Activated naive CD4-positive, alpha-beta T cell treated with anti-CD3 and anti-CD28 coated beads for 36 hours (primary cell): ENCODE data around the gene SETD1A. TPM values are rescaled to one million over a fixed set of nuclear protein-coding genes. Genes with fewer than 3 reads are reported as not detected.
"Not testable (repeated sequence)": the region's sequence is repeated elsewhere in the genome, so short reads cannot be mapped to it uniquely, and the experiment has no call there.

Source experiments
- CTCF ChIA-PET: fragments of 350-600 bp; sonication (Branson Sonifier 250); formaldehyde crosslinking; loops from one replicate; lab custom pipeline; 2021; ENCODE audit warnings: antibody characterized with exemption; lab: Charles Lee
- DNase-seq: peaks from one replicate; pipeline ENCODE4 v3.0.0-alpha.2; 2020
- H3K27ac Mint-ChIP-seq: one replicate; pipeline ENCODE4 v1.8.0; 2021; ENCODE audit warnings: mild to moderate bottlenecking, mixed read lengths
- H3K27me3 Mint-ChIP-seq: one replicate; pipeline ENCODE4 v1.8.0; 2021; ENCODE audit warnings: low read depth, mixed read lengths
- H3K36me3 Mint-ChIP-seq: one replicate; pipeline ENCODE4 v1.8.0; 2021; ENCODE audit warnings: low read depth, mixed read lengths
- H3K4me1 Mint-ChIP-seq: one replicate; pipeline ENCODE4 v1.8.0; 2021; ENCODE audit warnings: low read depth, mixed read lengths
- H3K4me3 Mint-ChIP-seq: one replicate; pipeline ENCODE4 v1.8.0; 2021; ENCODE audit warnings: mild to moderate bottlenecking, moderate library complexity, mixed read lengths
- H3K9me3 Mint-ChIP-seq: one replicate; pipeline ENCODE4 v1.8.0; 2021; ENCODE audit warnings: mixed read lengths
- intact Hi-C: fragments of 100-400 bp; cut with micrococcal nuclease; formaldehyde crosslinking; loops from one replicate; pipeline ENCODE4 v1.15.1; 2023
- total RNA-seq, 2 experiments: library from RNA; stranded (reverse); gene quantifications; one replicate each; pipeline ENCODE4 v1.2.3, GENCODE V29; 2021

The SETD1A gene
- total RNA-seq, 2 experiments from 2014 or later, result 14.3 to 14.6 TPM

- no peaks in the 10 kb centered on the region for H3K27me3 Mint-ChIP-seq
- H3K27ac Mint-ChIP-seq, result no peak overlapping the region
- H3K9me3 Mint-ChIP-seq, result no peaks in the 10 kb centered on the region
- peaks cover 13% of the 10 kb centered on the region for H3K4me1 Mint-ChIP-seq
- no peak overlapping the region for H3K4me3 Mint-ChIP-seq
- CTCF ChIA-PET, result interaction anchor here (1.1 to 1.3 kb wide), 2 partner anchors 11 to 22 kb away, joined by 3 to 7 read pairs; no protein-coding TSS in a partner anchor
- intact Hi-C loops, result no loop called here
- DNase-seq, result no peak
- peaks cover 15% of the 10 kb centered on the region for H3K36me3 Mint-ChIP-seq
Observed at GRCh38 chr16:30931068-30931650, 26.4 kb upstream of the SETD1A start.

- peaks cover 16% of the 10 kb centered on the region for H3K36me3 Mint-ChIP-seq
- H3K9me3 Mint-ChIP-seq, result no peaks in the 10 kb centered on the region
- DNase-seq, result peak; percentile 67
- no peaks in the 10 kb centered on the region for H3K27me3 Mint-ChIP-seq
- intact Hi-C loops, result no loop called here
- H3K4me1 Mint-ChIP-seq, result peaks cover 11% of the 10 kb centered on the region
- no peak overlapping the region for H3K27ac Mint-ChIP-seq
- H3K4me3 Mint-ChIP-seq, result no peak overlapping the region
- CTCF ChIA-PET, result interaction anchor here (0.6 to 3.4 kb wide), 7 partner anchors 8 to 186 kb away, joined by 3 to 18 read pairs (median 4); no protein-coding TSS in a partner anchor
Observed at GRCh38 chr16:30934827-30935557, 22.6 kb upstream of the SETD1A start.

- no peaks in the 10 kb centered on the region for H3K27me3 Mint-ChIP-seq
- H3K27ac Mint-ChIP-seq, result no peak overlapping the region
- CTCF ChIA-PET, result no interaction called here
- no peaks in the 10 kb centered on the region for H3K9me3 Mint-ChIP-seq
- H3K36me3 Mint-ChIP-seq, result peaks cover 11% of the 10 kb centered on the region
- no peak for DNase-seq
- no peak overlapping the region for H3K4me3 Mint-ChIP-seq
- peaks cover 27% of the 10 kb centered on the region for H3K4me1 Mint-ChIP-seq
- intact Hi-C loops, result no loop called here
Observed at GRCh38 chr16:30937692-30938091, 19.9 kb upstream of the SETD1A start.

GRCh38 chr16:30939571-30939970 lies 18.0 kb upstream of the SETD1A start:
- H3K27me3 Mint-ChIP-seq, H3K9me3 Mint-ChIP-seq, DNase-seq, intact Hi-C loops, H3K4me3 Mint-ChIP-seq, H3K27ac Mint-ChIP-seq: not testable (repeated sequence)
- CTCF ChIA-PET, result interaction anchor here (0.8 to 3.9 kb wide), 4 partner anchors 10 to 504 kb away, joined by 3 to 74 read pairs (median 4); partner anchors contain the start of gene SETD1A
- Mint-ChIP-seq H3K36me3 (peaks cover 17% of the 10 kb centered on the region), H3K4me1 (peaks cover 28% of the 10 kb centered on the region)

- intact Hi-C loops, result loop anchor here (1.0 kb wide), 1 partner anchor 98 kb away; no protein-coding TSS in a partner anchor
- Mint-ChIP-seq H3K4me3 (no peak overlapping the region), H3K36me3 (peaks cover 12% of the 10 kb centered on the region), H3K4me1 (peaks cover 21% of the 10 kb centered on the region), H3K27ac (peak overlapping the region; percentile 51), H3K27me3 (no peaks in the 10 kb centered on the region), H3K9me3 (no peaks in the 10 kb centered on the region)
- CTCF ChIA-PET, result interaction anchor here (0.6 to 3.9 kb wide), 33 partner anchors 8 to 502 kb away, joined by 3 to 74 read pairs (median 5); partner anchors contain the start of genes HSD3B7 and SETD1A
- DNase-seq, result peak; percentile 79
Observed at GRCh38 chr16:30941600-30942425, 15.7 kb upstream of the SETD1A start.

- intact Hi-C loops, result loop anchor here (1.0 kb wide), 1 partner anchor 98 kb away; no protein-coding TSS in a partner anchor
- H3K36me3 Mint-ChIP-seq, result peaks cover 9% of the 10 kb centered on the region
- peaks cover 18% of the 10 kb centered on the region for H3K4me1 Mint-ChIP-seq
- peak overlapping the region; percentile 51 for H3K27ac Mint-ChIP-seq
- H3K9me3 Mint-ChIP-seq, result no peaks in the 10 kb centered on the region
- CTCF ChIA-PET, result interaction anchor here (0.6 to 3.9 kb wide), 29 partner anchors 8 to 501 kb away, joined by 3 to 74 read pairs (median 5); partner anchors contain the start of genes HSD3B7 and SETD1A
- no peak for DNase-seq
- H3K4me3 Mint-ChIP-seq, result no peak overlapping the region
- H3K27me3 Mint-ChIP-seq, result no peaks in the 10 kb centered on the region
Observed at GRCh38 chr16:30942426-30942806, 15.1 kb upstream of the SETD1A start.

- no peaks in the 10 kb centered on the region for H3K9me3 Mint-ChIP-seq
- CTCF ChIA-PET, result interaction anchor here (0.6 to 1.9 kb wide), 5 partner anchors 8 to 319 kb away, joined by 3 to 8 read pairs (median 5); no protein-coding TSS in a partner anchor
- DNase-seq, result no peak
- peaks cover 18% of the 10 kb centered on the region for H3K4me1 Mint-ChIP-seq
- no peaks in the 10 kb centered on the region for H3K27me3 Mint-ChIP-seq
- H3K4me3 Mint-ChIP-seq, result no peak overlapping the region
- intact Hi-C loops, result no loop called here
- no peak overlapping the region for H3K27ac Mint-ChIP-seq
- H3K36me3 Mint-ChIP-seq, result peaks cover 9% of the 10 kb centered on the region
Observed at GRCh38 chr16:30944352-30944751, 13.2 kb upstream of the SETD1A start.

GRCh38 chr16:30946671-30947540 lies 10.6 kb upstream of the SETD1A start:
- Mint-ChIP-seq H3K4me3 (no peak overlapping the region), H3K36me3 (peaks cover 9% of the 10 kb centered on the region), H3K27me3 (no peaks in the 10 kb centered on the region), H3K27ac (no peak overlapping the region), H3K9me3 (no peaks in the 10 kb centered on the region), H3K4me1 (peaks cover 20% of the 10 kb centered on the region)
- intact Hi-C loops, result no loop called here
- CTCF ChIA-PET, result interaction anchor here (0.9 kb wide), 2 partner anchors 45 to 102 kb away, joined by 4 to 5 read pairs; no protein-coding TSS in a partner anchor
- no peak for DNase-seq

GRCh38 chr16:30947541-30947858 lies 10.1 kb upstream of the SETD1A start:
- intact Hi-C loops, result no loop called here
- peaks cover 9% of the 10 kb centered on the region for H3K36me3 Mint-ChIP-seq
- H3K4me1 Mint-ChIP-seq, result peaks cover 15% of the 10 kb centered on the region
- no peaks in the 10 kb centered on the region for H3K27me3 Mint-ChIP-seq
- CTCF ChIA-PET, result interaction anchor here (0.9 kb wide), 2 partner anchors 44 to 103 kb away, joined by 4 to 5 read pairs; no protein-coding TSS in a partner anchor
- no peak overlapping the region for H3K27ac Mint-ChIP-seq
- H3K9me3 Mint-ChIP-seq, result no peaks in the 10 kb centered on the region
- DNase-seq, result no peak
- H3K4me3 Mint-ChIP-seq, result no peak overlapping the region

GRCh38 chr16:30947859-30948666 lies 9.5 kb upstream of the SETD1A start:
- no peak for DNase-seq
- Mint-ChIP-seq H3K9me3 (no peaks in the 10 kb centered on the region), H3K4me3 (no peak overlapping the region), H3K27me3 (no peaks in the 10 kb centered on the region), H3K36me3 (peaks cover 9% of the 10 kb centered on the region), H3K4me1 (peaks cover 11% of the 10 kb centered on the region), H3K27ac (no peak overlapping the region)
- intact Hi-C loops, result loop anchor here (2.0 kb wide), 1 partner anchor 53 kb away; the partner anchor contains the start of gene BCL7C
- CTCF ChIA-PET, result interaction anchor here (0.9 kb wide), 1 partner anchor 103 kb away, joined by 4 read pairs; no protein-coding TSS in a partner anchor
